Keratinocyte (primary cell): ENCODE measurements around the gene RFXANK.

Experiments
- CTCF ChIP-seq, 3 experiments: IDR thresholded peaks in 1 of 3; conservative IDR thresholded peaks in 1 of 3; optimal IDR thresholded peaks in 1 of 3; 2 replicates in 2 of 3; 3 replicates in 1 of 3; pipeline versions ENCODE3 to v1.5.1; 2011; ENCODE audit warnings: low read length in 3 of 3, mild to moderate bottlenecking in 3 of 3, moderate library complexity in 2 of 3, control low read depth in 1 of 3, inconsistent platforms in 1 of 3; ENCODE audit not compliant: insufficient read depth in 2 of 3; ENCODE audit errors: extremely low read depth in 1 of 3
- EZH2 ChIP-seq: IDR thresholded peaks from one replicate; pipeline ENCODE4 v1.6.1; 2012; ENCODE audit warnings: inconsistent platforms, mild to moderate bottlenecking, low read length, moderate library complexity

- TF ChIP-seq CTCF (optimal IDR thresholded peaks at IDR 0.05 in 1 of 3, IDR thresholded peaks at IDR 0.05 in 1 of 3, conservative IDR thresholded peaks at IDR 0.05 in 1 of 3; ENCODE audit: extremely low read depth in 1 of 3, insufficient read depth in 2 of 3, low read length in 3 of 3) (no peak), EZH2 (no peak)
These were observed 21.0 kb upstream of the RFXANK start for GRCh38 chr19:19170873-19171672.
